A673 (cell line): Measurements from ENCODE around the gene IKBKE.

Source experiments
- EZH2 ChIP-seq: fragments of 200-600 bp; sonication (generic); IDR thresholded peaks from 2 replicates; pipeline ENCODE4 v1.6.1; 2017; ENCODE audit warnings: borderline replicate concordance, low read depth, mild to moderate bottlenecking, mixed read lengths, antibody characterized with exemption, low read length; ENCODE audit not compliant: poor library complexity, severe bottlenecking
- TF ChIP-seq, protein P1 (sequence below): fragments of 300-800, 200-600 bp; sonication (generic); conservative IDR thresholded peaks from 2 replicates; pipeline ENCODE4 v1.5.1; 2017; ENCODE audit warnings: low read depth, mild to moderate bottlenecking, antibody characterized with exemption, low read length, moderate library complexity, mixed read lengths

DNA sequence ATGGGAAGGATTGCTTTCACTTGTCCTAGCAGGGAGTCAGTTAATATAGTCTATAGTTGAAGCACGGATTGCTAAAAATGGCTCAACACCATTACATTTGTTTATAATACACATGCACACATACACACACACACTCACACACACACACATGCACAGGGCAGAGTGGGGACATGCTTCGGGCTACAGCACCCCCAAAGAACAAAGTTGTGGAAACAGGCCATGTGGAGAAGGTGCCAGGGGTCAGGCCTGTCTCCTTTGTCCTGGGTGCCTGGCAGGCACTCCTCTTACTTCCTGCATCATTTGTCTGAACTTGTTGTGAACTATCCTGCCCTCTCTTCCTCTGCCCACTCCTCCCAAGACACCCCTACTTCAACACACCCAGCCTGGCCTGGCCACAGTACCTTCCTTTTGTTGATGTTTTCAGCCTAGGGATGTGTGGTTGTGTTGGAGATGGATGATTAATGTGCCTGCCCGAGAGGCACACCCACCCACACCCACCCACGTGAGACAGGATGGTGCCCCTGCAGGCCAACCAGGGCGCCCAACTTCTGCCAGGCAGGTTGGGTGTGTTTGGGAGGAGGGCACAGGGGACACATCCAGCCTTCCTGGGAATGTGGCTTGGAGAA is 54.6 kb downstream of the IKBKE start:
- TF ChIP-seq, protein P1, sequence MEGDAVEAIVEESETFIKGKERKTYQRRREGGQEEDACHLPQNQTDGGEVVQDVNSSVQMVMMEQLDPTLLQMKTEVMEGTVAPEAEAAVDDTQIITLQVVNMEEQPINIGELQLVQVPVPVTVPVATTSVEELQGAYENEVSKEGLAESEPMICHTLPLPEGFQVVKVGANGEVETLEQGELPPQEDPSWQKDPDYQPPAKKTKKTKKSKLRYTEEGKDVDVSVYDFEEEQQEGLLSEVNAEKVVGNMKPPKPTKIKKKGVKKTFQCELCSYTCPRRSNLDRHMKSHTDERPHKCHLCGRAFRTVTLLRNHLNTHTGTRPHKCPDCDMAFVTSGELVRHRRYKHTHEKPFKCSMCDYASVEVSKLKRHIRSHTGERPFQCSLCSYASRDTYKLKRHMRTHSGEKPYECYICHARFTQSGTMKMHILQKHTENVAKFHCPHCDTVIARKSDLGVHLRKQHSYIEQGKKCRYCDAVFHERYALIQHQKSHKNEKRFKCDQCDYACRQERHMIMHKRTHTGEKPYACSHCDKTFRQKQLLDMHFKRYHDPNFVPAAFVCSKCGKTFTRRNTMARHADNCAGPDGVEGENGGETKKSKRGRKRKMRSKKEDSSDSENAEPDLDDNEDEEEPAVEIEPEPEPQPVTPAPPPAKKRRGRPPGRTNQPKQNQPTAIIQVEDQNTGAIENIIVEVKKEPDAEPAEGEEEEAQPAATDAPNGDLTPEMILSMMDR = no peak
- TF ChIP-seq EZH2 = no peak
